Measurements from ENCODE around the gene NOS3.

Gene NOS3

DNA sequence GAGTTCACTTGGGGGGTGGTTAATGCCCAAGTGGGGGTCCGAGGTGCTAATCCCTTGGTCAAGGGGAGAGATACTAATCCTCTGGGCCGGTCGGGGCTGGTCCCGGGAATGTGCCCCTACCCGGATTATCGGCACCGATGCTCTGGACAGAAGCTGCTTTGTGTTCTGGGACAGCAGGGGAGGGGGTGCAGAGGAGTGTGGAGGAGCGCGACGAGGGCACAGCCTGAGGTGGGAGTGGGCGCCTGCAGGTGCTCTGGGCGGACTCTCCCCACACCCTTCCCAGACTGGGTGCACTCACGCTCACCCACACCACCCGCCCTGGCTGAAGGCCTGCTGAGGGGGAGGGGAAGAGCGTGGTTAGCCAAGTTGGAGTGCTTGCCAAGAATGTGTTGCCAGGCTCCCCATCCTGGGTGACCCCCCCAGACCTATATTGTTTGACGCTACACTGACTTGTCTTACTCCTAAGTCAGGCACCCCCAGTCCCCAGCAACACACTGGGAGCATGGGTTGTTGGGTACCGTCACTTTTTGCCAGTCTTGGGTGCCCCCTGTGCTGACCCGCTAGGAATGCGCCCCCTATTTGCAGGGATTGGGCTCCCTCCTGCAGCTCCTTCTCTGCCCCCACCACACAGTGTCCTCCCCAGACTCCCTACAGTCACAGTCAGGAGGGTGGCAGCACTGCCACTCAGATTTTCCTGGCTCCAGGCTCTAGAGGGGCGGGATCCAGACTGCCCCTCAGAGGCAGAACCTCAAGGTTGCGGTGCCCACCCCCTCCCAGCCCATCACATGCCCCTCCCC, 69.8 kb downstream of the NOS3 start:
- no peak for DNase-seq

DNA sequence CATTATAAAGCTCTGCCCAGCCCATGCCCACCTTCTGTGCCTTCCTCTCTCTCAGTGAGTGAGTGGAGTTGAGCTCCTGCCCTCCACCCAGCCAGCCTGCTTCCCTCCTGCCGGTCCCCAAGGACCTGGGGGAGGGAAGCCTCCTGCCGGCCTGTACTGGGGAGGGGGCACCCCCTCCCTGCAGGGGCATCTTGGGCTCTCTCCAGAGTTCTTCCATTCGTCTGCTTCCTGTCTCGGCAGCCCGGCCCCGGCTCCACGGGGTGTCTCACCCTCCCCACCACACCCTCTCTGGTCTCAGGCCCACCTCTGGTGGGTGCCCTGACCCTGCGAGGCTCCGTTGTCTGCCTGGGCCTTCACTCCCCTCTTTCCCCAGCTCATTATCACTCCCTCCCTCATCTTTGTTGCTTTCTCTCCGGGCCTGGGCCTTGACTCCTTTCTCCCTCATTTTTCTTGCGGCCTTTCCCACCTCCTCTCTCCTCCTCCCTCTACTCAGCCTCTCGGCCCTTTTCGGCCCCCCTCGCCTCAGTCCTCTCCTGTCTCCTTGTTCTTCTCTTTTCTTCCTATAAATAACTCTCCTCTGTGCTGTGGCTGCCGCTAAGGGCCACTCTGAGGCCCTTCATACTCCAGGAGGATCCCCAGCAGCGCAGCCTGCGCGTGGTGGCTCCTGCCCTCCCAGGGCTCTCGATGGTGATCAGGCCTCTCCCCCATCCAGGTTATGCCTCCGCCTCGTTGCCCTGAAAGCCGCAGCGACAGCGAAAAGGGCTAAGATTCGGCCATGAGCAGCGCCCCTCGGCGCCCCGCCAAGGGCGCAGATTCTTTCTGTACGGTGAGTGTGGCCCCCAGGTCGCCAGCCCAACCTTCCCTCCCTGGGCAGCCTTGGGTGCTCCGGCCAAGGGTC, 70.6 kb downstream of the NOS3 start:
- DNase-seq, result no peak

DNA sequence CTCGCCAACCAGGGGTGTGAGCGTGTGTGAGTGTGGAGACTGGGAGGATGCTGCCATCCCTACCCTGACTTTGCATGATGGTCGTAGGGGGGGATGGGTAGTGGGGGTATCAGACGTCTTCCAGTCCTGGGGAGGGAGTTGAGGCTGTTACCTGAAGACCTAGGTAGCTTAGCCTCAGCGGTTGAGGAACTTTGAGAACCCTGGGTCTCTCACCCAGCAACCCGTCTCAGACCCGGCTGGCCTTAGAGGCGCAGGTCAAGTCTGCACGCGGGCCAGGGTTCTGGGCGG, 71.2 kb downstream of the NOS3 start:
- DNase-seq, result no peak

DNA sequence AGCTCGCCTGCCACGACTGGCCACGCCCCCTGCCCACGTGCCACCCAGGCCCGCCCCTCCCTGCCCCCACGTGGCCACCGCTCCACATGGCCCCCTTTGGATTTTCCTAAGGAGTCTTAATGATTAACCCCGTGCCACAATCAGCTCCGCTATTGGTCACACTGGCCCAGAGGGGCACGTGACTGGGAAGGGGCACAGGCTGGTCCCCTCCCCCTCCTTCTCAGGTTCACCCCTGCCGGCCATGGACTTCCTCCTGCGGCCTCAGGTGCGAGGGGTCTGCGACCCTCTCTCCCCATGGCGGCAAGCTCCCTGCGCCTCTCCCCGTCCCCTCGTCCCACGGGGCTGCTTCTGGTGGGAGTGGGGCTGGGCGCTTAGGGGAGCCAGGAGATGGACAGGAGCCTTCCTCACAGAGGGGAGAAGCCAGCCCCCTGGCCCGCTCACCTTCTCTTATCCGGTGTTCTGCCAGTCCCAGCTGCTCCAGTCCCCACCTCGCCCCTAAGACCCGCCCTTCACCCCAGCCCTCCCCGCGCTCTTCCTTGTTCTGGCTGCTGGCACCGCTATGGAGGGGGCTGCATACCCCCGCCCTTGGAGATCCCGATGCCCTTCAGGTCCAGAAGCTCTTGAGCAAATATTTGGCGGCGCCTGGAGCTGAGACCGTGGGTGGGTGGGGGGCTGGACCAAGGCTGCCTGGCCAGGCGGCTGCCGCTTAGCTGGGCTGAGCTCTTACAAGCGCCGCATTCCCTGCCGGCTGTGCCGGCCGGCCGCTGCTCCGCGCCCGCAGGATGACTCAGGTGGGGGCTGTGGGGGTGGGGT, 71.8 kb downstream of the NOS3 start:
- no peak for DNase-seq

DNA sequence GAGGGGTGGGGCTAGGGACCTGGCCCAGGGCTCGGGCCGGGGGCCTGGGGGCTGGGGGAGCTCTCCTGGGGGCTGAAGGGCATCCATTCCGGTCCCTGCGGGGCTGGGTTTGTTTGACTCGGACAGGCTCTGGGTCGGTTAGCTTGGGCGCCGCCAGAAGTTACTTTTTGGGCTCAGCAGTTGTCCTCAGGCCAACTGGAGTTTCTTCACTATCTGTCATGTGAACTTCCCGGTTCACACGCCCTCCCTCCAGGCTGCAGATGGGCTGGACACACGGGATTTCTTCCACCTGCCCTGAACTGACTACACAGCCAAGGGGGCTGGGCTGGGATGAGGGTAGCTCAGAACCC, 72.4 kb downstream of the NOS3 start:
- no peak for DNase-seq

All from stimulated activated CD4-positive, alpha-beta T cell treated with anti-CD3 and anti-CD28 coated beads, Interleukin-4, amount 100 ng/mL, for 1 hour (primary cell).